ENCODE results near the gene TTLL5.

- TF ChIP-seq NFIC (IDR thresholded peaks at IDR 0.05) (no peak), SRF (CRISPR knock-in tag; IDR thresholded peaks at IDR 0.05) (no peak), RCOR1 (IDR thresholded peaks at IDR 0.05; ENCODE audit: borderline replicate concordance in 1 of 2, low read depth in 2 of 2, low read length in 2 of 2) (peak in 1 of 2 experiments; percentile 36; a peak in 1 of 4 replicates), LARP7 (IDR thresholded peaks at IDR 0.05) (no peak), ZNF395 (CRISPR knock-in tag; IDR thresholded peaks at IDR 0.05) (no peak), FUS (optimal IDR thresholded peaks at IDR 0.05; ENCODE audit: low read depth, low read length) (no peak)
- TF ChIP-seq, protein P1, sequence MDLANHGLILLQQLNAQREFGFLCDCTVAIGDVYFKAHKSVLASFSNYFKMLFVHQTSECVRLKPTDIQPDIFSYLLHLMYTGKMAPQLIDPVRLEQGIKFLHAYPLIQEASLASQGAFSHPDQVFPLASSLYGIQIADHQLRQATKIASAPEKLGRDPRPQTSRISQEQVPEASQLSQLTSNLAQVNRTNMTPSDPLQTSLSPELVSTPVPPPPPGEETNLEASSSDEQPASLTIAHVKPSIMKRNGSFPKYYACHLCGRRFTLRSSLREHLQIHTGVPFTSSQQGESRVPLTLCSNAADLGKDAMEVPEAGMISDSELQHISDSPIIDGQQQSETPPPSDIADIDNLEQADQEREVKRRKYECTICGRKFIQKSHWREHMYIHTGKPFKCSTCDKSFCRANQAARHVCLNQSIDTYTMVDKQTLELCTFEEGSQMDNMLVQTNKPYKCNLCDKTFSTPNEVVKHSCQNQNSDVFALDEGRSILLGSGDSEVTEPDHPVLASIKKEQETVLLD (IDR thresholded peaks at IDR 0.05) = no peak
- TF ChIP-seq, protein P2, sequence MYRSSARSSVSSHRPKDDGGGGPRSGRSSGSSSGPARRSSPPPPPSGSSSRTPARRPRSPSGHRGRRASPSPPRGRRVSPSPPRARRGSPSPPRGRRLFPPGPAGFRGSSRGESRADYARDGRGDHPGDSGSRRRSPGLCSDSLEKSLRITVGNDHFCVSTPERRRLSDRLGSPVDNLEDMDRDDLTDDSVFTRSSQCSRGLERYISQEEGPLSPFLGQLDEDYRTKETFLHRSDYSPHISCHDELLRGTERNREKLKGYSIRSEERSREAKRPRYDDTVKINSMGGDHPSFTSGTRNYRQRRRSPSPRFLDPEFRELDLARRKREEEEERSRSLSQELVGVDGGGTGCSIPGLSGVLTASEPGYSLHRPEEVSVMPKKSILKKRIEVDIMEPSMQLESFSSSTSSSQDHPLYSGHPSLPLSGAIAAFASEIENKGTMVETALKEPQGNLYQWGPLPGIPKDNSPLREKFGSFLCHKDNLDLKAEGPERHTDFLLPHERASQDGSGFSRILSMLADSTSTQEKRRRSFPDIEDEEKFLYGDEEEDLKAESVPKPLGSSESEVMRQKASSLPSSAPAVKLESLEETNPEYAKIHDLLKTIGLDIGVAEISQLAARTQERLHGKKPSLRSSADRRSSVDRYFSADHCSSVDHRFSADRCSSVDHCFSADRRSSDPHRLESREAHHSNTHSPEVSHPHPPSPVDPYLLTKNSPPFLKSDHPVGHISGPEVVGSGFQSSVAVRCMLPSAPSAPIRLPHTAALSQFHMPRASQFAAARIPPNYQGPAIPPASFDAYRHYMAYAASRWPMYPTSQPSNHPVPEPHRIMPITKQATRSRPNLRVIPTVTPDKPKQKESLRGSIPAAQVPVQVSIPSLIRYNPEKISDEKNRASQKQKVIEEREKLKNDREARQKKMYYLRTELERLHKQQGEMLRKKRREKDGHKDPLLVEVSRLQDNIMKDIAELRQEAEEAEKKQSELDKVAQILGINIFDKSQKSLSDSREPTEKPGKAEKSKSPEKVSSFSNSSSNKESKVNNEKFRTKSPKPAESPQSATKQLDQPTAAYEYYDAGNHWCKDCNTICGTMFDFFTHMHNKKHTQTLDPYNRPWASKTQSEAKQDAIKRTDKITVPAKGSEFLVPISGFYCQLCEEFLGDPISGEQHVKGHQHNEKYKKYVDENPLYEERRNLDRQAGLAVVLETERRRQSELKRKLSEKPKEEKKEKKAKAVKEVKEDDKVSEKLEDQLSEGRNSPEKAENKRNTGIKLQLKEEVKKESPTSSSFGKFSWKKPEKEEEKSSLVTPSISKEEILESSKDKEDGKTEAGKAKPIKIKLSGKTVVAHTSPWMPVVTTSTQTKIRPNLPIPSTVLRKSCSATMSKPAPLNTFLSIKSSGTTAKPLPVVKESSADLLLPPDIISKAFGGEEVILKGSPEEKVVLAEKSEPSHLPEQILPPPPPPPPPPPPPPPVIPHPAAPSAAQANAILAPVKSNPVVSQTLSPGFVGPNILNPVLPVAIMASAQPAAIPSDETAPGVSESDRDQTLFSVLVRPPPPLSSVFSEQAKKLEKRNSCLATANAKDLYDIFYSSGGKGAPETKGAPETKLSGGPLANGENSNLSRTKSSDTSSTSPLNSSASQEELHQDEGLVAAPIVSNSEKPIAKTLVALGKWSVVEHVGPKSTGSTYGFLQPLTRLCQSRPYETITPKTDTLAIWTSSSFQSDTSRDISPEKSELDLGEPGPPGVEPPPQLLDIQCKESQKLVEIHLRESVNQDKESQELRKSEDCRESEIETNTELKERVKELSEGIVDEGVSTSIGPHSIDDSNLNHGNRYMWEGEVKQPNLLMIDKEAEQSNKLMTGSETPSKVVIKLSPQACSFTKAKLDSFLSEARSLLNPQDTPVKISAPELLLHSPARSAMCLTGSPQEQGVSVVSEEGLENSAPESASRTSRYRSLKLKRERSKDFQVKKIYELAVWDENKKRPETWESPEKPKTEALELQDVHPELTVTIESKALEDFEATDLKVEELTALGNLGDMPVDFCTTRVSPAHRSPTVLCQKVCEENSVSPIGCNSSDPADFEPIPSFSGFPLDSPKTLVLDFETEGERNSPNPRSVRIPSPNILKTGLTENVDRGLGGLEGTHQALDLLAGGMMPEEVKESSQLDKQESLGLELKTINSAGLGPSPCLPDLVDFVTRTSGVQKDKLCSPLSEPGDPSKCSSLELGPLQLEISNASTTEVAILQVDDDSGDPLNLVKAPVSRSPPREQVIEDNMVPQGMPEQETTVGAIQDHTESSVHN (IDR thresholded peaks at IDR 0.05; ENCODE audit: borderline replicate concordance in 1 of 2, low read depth in 1 of 2) = no peak
- TF ChIP-seq, protein P3, sequence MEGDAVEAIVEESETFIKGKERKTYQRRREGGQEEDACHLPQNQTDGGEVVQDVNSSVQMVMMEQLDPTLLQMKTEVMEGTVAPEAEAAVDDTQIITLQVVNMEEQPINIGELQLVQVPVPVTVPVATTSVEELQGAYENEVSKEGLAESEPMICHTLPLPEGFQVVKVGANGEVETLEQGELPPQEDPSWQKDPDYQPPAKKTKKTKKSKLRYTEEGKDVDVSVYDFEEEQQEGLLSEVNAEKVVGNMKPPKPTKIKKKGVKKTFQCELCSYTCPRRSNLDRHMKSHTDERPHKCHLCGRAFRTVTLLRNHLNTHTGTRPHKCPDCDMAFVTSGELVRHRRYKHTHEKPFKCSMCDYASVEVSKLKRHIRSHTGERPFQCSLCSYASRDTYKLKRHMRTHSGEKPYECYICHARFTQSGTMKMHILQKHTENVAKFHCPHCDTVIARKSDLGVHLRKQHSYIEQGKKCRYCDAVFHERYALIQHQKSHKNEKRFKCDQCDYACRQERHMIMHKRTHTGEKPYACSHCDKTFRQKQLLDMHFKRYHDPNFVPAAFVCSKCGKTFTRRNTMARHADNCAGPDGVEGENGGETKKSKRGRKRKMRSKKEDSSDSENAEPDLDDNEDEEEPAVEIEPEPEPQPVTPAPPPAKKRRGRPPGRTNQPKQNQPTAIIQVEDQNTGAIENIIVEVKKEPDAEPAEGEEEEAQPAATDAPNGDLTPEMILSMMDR (IDR thresholded peaks at IDR 0.05 in 2 of 3, conservative IDR thresholded peaks at IDR 0.05 in 1 of 3; ENCODE audit: insufficient read depth in 2 of 3, low read depth in 1 of 3, low read length in 3 of 3) = no peak
- TF ChIP-seq, protein P4, sequence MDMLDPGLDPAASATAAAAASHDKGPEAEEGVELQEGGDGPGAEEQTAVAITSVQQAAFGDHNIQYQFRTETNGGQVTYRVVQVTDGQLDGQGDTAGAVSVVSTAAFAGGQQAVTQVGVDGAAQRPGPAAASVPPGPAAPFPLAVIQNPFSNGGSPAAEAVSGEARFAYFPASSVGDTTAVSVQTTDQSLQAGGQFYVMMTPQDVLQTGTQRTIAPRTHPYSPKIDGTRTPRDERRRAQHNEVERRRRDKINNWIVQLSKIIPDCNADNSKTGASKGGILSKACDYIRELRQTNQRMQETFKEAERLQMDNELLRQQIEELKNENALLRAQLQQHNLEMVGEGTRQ (CRISPR knock-in tag; IDR thresholded peaks at IDR 0.05) = no peak
These were observed 200.1 kb downstream of the TTLL5 start for GRCh38 chr14:75861161-75861621.
